WTC11 (cell line): ENCODE measurements around the gene MBIP. TPM values are rescaled to one million over a fixed set of nuclear protein-coding genes. Genes with fewer than 3 reads are reported as not detected.
A peak's percentile ranks its signal among the peaks of the same experiment; 100 is the strongest.

ENCODE experiments used
- ATAC-seq: fragments of 200-7000 bp; cut with Tn5 transposase; 2 replicates; pipeline ENCODE4 v1.10.0; 2021; ENCODE audit warnings: mild to moderate bottlenecking, moderate library complexity
- CTCF ChIA-PET: fragments of 300-600 bp; sonication (Branson Sonifier 250); formaldehyde crosslinking; loops from one replicate; lab custom pipeline; 2021; ENCODE audit warnings: antibody characterized with exemption; lab: Charles Lee
- POLR2A ChIA-PET: fragments of 350-600 bp; sonication (Branson Sonifier 250); formaldehyde crosslinking; loops from one replicate; lab custom pipeline; 2021; ENCODE audit warnings: antibody characterized with exemption; lab: Charles Lee
- DNase-seq: peaks from one replicate; pipeline ENCODE4 v3.0.0; 2021; ENCODE audit warnings: low spot score
- H3K27ac Mint-ChIP-seq: 2 replicates; pipeline ENCODE4 v1.8.0; 2021; ENCODE audit warnings: mixed read lengths
- H3K27me3 Mint-ChIP-seq: 2 replicates; pipeline ENCODE4 v1.8.0; 2021; ENCODE audit warnings: low read depth, mild to moderate bottlenecking, moderate library complexity, mixed read lengths
- H3K36me3 Mint-ChIP-seq: 2 replicates; pipeline ENCODE4 v1.8.0; 2021; ENCODE audit warnings: mixed read lengths
- H3K4me1 Mint-ChIP-seq: 2 replicates; pipeline ENCODE4 v1.8.0; 2022; ENCODE audit warnings: mixed read lengths
- H3K4me3 Mint-ChIP-seq: 2 replicates; pipeline ENCODE4 v1.8.0; 2021; ENCODE audit warnings: mild to moderate bottlenecking, moderate library complexity, mixed read lengths
- H3K9me3 Mint-ChIP-seq: 2 replicates; pipeline ENCODE4 v1.8.0; 2021; ENCODE audit warnings: mixed read lengths
- CREB1 ChIP-seq: sonication (generic); formaldehyde crosslinking; IDR thresholded peaks from 2 replicates; pipeline ENCODE4 v1.8.0; 2023; ENCODE audit warnings: mild to moderate bottlenecking, missing genetic modification reagents
- FOXK1 ChIP-seq: sonication (generic); formaldehyde crosslinking; IDR thresholded peaks from 2 replicates; pipeline ENCODE4 v1.8.0; 2022; ENCODE audit warnings: mild to moderate bottlenecking, moderate library complexity, missing genetic modification reagents
- GABPB1 ChIP-seq: sonication (generic); formaldehyde crosslinking; IDR thresholded peaks from 2 replicates; pipeline ENCODE4 v1.8.1; 2023; ENCODE audit warnings: mild to moderate bottlenecking, missing genetic modification reagents
- GTF2I ChIP-seq: fragments of 250-450 bp; sonication (Bioruptor Pico); conservative IDR thresholded peaks from 2 replicates; pipeline ENCODE4 v1.4.0; 2021; ENCODE audit warnings: mild to moderate bottlenecking
- HMGA2 ChIP-seq: fragments of 250-450 bp; sonication (Bioruptor Pico); IDR thresholded peaks from 2 replicates; pipeline ENCODE4 v1.4.0; 2021; ENCODE audit warnings: mild to moderate bottlenecking, moderate library complexity
- KAT7 ChIP-seq: sonication (generic); formaldehyde crosslinking; IDR thresholded peaks from 2 replicates; pipeline ENCODE4 v1.8.1; 2023; ENCODE audit warnings: missing genetic modification reagents, mild to moderate bottlenecking, borderline replicate concordance
- NFYB ChIP-seq: sonication (generic); formaldehyde crosslinking; conservative IDR thresholded peaks from 2 replicates; pipeline ENCODE4 v1.8.0; 2022; ENCODE audit warnings: low read depth, missing genetic modification reagents
- NR3C1 ChIP-seq: sonication (generic); formaldehyde crosslinking; conservative IDR thresholded peaks from 2 replicates; pipeline ENCODE4 v1.8.1; 2023; ENCODE audit warnings: low read depth, mild to moderate bottlenecking, missing genetic modification reagents
- USF2 ChIP-seq: sonication (generic); formaldehyde crosslinking; IDR thresholded peaks from 2 replicates; pipeline ENCODE4 v1.8.1; 2023; ENCODE audit warnings: mild to moderate bottlenecking, missing genetic modification reagents, moderate library complexity
- ZNF263 ChIP-seq: sonication (generic); formaldehyde crosslinking; IDR thresholded peaks from 2 replicates; pipeline ENCODE4 v1.8.1; 2022; ENCODE audit warnings: low read depth, mild to moderate bottlenecking, moderate library complexity, missing genetic modification reagents
- total RNA-seq: library from RNA; stranded (reverse); gene quantifications from 3 replicates; pipeline ENCODE4 v1.2.3, GENCODE V29; 2021
- TF ChIP-seq, protein P1 (sequence below): sonication (generic); formaldehyde crosslinking; conservative IDR thresholded peaks from 2 replicates; pipeline ENCODE4 v1.8.1; 2023; ENCODE audit warnings: mild to moderate bottlenecking, low read depth, missing genetic modification reagents, moderate library complexity
- TF ChIP-seq, protein P2 (sequence below): fragments of 250-450 bp; sonication (Bioruptor Pico); IDR thresholded peaks from 2 replicates; pipeline ENCODE4 v1.8.0; 2021; ENCODE audit warnings: mild to moderate bottlenecking
- TF ChIP-seq, protein P3 (sequence below): sonication (generic); formaldehyde crosslinking; IDR thresholded peaks from 2 replicates; pipeline ENCODE4 v1.8.1; 2023; ENCODE audit warnings: mild to moderate bottlenecking, missing genetic modification reagents
- TF ChIP-seq, protein P4 (sequence below): fragments of 250-450 bp; sonication (Bioruptor Pico); IDR thresholded peaks from 2 replicates; pipeline ENCODE4 v2.1.2; 2022; ENCODE audit warnings: mild to moderate bottlenecking, moderate library complexity
- TF ChIP-seq, protein P5 (sequence below): sonication (generic); formaldehyde crosslinking; conservative IDR thresholded peaks from 2 replicates; pipeline ENCODE4 v1.8.1; 2022; ENCODE audit warnings: mild to moderate bottlenecking, missing genetic modification reagents

The MBIP gene
- total RNA-seq, 1 experiment from 2014 or later: 18.4 TPM

DNA sequence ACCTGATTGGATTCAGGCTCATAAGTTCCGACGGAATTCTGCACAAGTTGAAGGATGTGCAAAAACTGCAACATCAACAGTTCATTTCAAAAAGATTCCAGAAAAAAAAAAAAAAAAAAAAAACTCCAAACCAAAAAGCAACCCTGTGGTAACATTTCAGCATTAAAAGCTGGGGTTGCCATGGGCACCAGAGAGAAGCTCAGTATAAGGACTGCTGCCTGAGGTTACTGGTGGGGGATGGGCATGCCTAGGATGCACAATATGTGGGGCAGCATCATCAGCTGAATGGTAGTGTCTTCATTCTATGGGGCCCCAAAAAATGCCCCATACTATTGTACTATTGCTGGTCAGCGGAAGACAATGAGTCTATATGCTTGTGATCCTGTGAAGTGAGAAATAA lies 44.7 kb downstream of the MBIP start (continued):
- no peak for TF ChIP-seq KAT7 (CRISPR knock-in tag)
- no peak for TF ChIP-seq GTF2I (CRISPR knock-in tag)
- TF ChIP-seq FOXK1: no peak
- TF ChIP-seq, protein P1, sequence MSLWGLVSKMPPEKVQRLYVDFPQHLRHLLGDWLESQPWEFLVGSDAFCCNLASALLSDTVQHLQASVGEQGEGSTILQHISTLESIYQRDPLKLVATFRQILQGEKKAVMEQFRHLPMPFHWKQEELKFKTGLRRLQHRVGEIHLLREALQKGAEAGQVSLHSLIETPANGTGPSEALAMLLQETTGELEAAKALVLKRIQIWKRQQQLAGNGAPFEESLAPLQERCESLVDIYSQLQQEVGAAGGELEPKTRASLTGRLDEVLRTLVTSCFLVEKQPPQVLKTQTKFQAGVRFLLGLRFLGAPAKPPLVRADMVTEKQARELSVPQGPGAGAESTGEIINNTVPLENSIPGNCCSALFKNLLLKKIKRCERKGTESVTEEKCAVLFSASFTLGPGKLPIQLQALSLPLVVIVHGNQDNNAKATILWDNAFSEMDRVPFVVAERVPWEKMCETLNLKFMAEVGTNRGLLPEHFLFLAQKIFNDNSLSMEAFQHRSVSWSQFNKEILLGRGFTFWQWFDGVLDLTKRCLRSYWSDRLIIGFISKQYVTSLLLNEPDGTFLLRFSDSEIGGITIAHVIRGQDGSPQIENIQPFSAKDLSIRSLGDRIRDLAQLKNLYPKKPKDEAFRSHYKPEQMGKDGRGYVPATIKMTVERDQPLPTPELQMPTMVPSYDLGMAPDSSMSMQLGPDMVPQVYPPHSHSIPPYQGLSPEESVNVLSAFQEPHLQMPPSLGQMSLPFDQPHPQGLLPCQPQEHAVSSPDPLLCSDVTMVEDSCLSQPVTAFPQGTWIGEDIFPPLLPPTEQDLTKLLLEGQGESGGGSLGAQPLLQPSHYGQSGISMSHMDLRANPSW (CRISPR knock-in tag): no peak
- TF ChIP-seq, protein P2, sequence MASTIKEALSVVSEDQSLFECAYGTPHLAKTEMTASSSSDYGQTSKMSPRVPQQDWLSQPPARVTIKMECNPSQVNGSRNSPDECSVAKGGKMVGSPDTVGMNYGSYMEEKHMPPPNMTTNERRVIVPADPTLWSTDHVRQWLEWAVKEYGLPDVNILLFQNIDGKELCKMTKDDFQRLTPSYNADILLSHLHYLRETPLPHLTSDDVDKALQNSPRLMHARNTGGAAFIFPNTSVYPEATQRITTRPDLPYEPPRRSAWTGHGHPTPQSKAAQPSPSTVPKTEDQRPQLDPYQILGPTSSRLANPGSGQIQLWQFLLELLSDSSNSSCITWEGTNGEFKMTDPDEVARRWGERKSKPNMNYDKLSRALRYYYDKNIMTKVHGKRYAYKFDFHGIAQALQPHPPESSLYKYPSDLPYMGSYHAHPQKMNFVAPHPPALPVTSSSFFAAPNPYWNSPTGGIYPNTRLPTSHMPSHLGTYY (CRISPR knock-in tag): no peak
- TF ChIP-seq GABPB1 (CRISPR knock-in tag): no peak
- no peak for TF ChIP-seq ZNF263 (CRISPR knock-in tag)
- TF ChIP-seq, protein P3, sequence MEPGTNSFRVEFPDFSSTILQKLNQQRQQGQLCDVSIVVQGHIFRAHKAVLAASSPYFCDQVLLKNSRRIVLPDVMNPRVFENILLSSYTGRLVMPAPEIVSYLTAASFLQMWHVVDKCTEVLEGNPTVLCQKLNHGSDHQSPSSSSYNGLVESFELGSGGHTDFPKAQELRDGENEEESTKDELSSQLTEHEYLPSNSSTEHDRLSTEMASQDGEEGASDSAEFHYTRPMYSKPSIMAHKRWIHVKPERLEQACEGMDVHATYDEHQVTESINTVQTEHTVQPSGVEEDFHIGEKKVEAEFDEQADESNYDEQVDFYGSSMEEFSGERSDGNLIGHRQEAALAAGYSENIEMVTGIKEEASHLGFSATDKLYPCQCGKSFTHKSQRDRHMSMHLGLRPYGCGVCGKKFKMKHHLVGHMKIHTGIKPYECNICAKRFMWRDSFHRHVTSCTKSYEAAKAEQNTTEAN (CRISPR knock-in tag): no peak
- TF ChIP-seq, all 79 proteins: peak for 0

GRCh38 chr14:36271939-36272907 lies 48.2 kb downstream of the MBIP start:
- TF ChIP-seq, protein P1 (CRISPR knock-in tag): no peak
- TF ChIP-seq, protein P4, sequence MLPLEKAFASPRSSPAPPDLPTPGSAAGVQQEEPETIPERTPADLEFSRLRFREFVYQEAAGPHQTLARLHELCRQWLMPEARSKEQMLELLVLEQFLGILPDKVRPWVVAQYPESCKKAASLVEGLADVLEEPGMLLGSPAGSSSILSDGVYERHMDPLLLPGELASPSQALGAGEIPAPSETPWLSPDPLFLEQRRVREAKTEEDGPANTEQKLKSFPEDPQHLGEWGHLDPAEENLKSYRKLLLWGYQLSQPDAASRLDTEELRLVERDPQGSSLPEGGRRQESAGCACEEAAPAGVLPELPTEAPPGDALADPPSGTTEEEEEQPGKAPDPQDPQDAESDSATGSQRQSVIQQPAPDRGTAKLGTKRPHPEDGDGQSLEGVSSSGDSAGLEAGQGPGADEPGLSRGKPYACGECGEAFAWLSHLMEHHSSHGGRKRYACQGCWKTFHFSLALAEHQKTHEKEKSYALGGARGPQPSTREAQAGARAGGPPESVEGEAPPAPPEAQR: no peak
- ATAC-seq (peak; percentile 15; the same call in 1 of the 2 replicates), DNase-seq (peak; percentile 49)
- H3K27ac Mint-ChIP-seq: no peak overlapping the region
- ChIA-PET CTCF (interaction anchor here (1.3 kb wide), 1 partner anchor 18 kb away, joined by 4 read pairs; no protein-coding TSS in a partner anchor), POLR2A (no interaction called here)
- no peaks in the 10 kb centered on the region for H3K9me3 Mint-ChIP-seq
- peak overlapping the region; percentile 88 for H3K4me3 Mint-ChIP-seq
- H3K4me1 Mint-ChIP-seq: peaks cover 86% of the 10 kb centered on the region
- peaks cover 73% of the 10 kb centered on the region for H3K27me3 Mint-ChIP-seq
- no peaks in the 10 kb centered on the region for H3K36me3 Mint-ChIP-seq

DNA sequence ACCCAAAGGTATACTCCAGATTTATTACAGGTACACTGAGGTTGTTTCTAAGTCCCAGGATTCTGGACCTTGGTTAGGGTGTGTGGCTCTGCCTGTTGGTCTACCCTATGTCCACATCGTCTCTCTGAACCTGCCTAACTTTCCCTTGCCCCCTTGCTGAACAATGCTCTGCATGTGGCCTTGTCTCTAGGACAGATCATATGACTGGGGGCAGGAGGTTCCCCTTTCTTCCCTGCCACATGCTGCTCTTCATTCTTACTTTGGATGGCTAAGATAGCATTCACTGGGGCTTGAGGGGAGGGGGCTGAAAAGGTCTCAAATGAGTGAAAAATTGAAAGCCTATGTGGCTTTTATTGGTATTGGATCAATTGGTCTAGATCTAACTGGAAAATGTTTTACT lies 49.2 kb downstream of the MBIP start:
- TF ChIP-seq NR3C1 (CRISPR knock-in tag) (no peak), CREB1 (CRISPR knock-in tag) (no peak), USF2 (CRISPR knock-in tag) (peak; percentile 68), ZNF263 (CRISPR knock-in tag) (no peak), NFYB (no peak), HMGA2 (no peak)
- TF ChIP-seq, protein P3 (CRISPR knock-in tag): no peak
- TF ChIP-seq, protein P5, sequence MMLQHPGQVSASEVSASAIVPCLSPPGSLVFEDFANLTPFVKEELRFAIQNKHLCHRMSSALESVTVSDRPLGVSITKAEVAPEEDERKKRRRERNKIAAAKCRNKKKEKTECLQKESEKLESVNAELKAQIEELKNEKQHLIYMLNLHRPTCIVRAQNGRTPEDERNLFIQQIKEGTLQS (CRISPR knock-in tag): no peak
- CTCF ChIA-PET: interaction anchor here (0.6 kb wide), 1 partner anchor 334 kb away, joined by 4 read pairs; no protein-coding TSS in a partner anchor
- Mint-ChIP-seq H3K27me3 (peaks cover 80% of the 10 kb centered on the region), H3K9me3 (no peaks in the 10 kb centered on the region), H3K36me3 (no peaks in the 10 kb centered on the region), H3K4me1 (peaks cover 80% of the 10 kb centered on the region), H3K4me3 (peak overlapping the region; percentile 88), H3K27ac (no peak overlapping the region)
- DNase-seq: no peak
- ATAC-seq: peak; percentile 19
- POLR2A ChIA-PET: no interaction called here
